ENCODE data around the gene TMEM178B. TPM values are rescaled to one million over a fixed set of nuclear protein-coding genes. Genes with fewer than 3 reads are reported as not detected.

Gene TMEM178B
- total RNA-seq, 1 donor, result 0.43 TPM

DNA sequence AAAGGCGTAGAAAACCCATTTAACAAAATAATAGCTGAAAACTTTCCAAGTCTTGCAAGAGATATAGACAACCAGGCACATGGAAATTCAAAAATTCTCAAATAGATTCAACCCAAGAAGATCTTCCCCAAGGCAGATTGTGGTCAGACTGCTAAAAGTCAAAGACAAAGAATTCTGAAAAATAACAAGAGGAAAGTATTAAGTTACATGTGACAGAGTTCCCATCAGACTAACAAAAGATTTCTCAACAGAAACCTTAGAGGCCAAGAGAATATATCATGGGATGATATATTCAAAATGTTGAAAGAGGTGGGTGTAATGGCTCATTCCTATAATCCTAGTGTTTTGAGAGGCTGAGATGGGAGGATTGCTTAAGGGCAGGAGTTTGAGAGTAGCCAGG is 59.8 kb downstream of the TMEM178B start:
- no peak overlapping the region for H3K4me3 ChIP-seq (ENCODE audit: low read depth, low read length)
- TF ChIP-seq, protein P1, sequence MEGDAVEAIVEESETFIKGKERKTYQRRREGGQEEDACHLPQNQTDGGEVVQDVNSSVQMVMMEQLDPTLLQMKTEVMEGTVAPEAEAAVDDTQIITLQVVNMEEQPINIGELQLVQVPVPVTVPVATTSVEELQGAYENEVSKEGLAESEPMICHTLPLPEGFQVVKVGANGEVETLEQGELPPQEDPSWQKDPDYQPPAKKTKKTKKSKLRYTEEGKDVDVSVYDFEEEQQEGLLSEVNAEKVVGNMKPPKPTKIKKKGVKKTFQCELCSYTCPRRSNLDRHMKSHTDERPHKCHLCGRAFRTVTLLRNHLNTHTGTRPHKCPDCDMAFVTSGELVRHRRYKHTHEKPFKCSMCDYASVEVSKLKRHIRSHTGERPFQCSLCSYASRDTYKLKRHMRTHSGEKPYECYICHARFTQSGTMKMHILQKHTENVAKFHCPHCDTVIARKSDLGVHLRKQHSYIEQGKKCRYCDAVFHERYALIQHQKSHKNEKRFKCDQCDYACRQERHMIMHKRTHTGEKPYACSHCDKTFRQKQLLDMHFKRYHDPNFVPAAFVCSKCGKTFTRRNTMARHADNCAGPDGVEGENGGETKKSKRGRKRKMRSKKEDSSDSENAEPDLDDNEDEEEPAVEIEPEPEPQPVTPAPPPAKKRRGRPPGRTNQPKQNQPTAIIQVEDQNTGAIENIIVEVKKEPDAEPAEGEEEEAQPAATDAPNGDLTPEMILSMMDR (IDR thresholded peaks at IDR 0.05; ENCODE audit: insufficient read depth, low read depth, low read length), result no peak
- DNase-seq (ENCODE audit: low read depth), result no peak

DNA sequence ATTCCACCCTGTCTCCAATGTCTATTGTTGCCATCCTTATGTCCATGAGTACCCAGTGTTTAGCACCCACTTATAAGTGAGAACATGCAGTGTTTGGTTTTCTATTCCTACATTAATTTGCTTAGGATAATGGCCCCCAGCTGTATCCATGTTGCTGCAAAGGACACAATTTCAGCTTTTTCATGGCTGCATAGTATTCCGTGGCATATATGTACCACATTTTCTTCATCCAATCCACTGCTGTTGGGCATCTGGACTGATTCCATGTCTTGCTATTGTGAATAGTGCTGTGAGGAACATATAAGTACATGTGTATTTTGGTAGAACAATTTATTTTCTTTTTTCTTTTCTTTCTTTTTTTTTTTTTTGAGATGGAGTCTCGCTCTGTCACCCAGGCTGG is 68.2 kb downstream of the TMEM178B start:
- TF ChIP-seq, protein P1 (IDR thresholded peaks at IDR 0.05; ENCODE audit: insufficient read depth, low read depth, low read length), result no peak
- H3K4me3 ChIP-seq (ENCODE audit: low read depth, low read length), result no peak overlapping the region
- DNase-seq (ENCODE audit: low read depth), result no peak

DNA sequence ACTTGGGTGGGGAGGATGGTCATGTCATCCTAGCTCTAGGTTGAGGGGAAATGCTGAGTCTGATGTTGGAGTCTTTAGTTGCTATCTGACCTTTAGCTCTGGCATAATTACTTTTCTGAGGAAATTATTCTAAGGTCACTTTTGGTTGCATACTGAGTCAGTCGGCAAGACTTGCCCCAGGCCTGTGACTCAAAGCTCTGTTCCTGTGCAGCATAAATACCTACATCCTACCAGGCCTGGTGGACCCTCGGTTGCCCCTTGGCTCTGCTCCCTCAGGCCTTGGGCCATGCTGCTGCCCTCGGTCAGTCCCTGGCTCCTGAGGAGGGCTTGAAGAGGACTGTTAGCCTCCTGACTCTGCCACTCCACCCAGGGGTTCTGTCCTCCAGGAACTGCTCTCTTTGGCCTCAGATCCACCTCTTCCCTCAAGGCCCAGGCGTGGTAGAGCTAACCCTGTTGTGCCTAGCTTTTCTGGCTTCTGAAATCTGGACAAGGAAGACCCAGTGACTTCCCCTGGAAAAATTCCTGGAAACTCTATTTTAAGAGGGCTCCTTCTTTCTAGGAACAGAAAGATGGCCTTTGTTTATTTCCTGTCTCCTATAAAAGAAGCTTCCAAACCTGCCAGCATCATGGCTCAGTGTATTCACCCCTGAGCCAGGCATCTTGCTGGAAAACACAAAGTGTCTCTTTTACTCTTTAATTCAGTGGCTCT is 71.2 kb downstream of the TMEM178B start:
- H3K4me3 ChIP-seq (ENCODE audit: low read depth, low read length), result no peak overlapping the region
- TF ChIP-seq, protein P1 (IDR thresholded peaks at IDR 0.05; ENCODE audit: insufficient read depth, low read depth, low read length), result no peak
- no peak for DNase-seq (ENCODE audit: low read depth)

DNA sequence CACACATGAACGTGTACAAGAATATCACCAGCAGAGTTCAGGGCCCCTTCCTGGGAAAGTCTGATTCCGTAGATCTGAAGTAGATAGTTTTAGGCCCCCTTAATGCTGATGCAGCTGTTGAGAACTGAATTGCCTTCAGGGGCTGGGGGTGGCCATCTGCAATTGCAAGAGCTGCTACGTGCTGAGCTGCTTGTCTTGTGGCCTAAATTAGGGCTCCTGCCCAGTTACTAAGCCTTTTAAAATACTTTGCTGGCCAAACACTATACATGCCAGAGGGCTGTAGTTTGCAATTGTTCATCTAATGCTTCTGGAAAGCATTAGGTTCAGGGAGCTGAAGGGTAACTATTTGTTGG is 71.7 kb downstream of the TMEM178B start:
- DNase-seq (ENCODE audit: low read depth), result no peak
- TF ChIP-seq, protein P1 (IDR thresholded peaks at IDR 0.05; ENCODE audit: insufficient read depth, low read depth, low read length), result no peak

DNA sequence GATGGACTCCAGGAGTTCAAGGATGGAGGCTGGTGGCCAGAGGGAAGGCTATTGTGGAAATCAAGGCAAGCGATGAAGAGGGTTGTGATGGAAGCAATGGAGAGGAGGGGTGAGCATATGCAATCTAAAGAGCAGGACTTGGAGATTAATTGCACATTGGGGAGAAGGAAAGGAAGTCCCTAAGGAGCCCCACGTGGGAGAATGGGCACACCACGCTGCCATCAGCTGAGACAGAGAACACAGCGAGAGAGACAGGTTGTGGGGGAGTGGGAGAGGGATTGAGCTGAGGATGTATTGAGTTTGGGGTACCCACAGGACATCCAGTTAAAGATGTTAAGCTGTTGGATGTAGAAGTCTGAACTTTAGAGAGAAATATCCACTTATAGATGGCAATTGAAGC is 73.6 kb downstream of the TMEM178B start:
- DNase-seq (ENCODE audit: low read depth), result no peak
- TF ChIP-seq, protein P1 (IDR thresholded peaks at IDR 0.05; ENCODE audit: insufficient read depth, low read depth, low read length), result no peak
- no peak overlapping the region for H3K4me3 ChIP-seq (ENCODE audit: low read depth, low read length)

More for the DNA sequence above, 71.7 kb downstream of the TMEM178B start:
- no peak overlapping the region for H3K4me3 ChIP-seq (ENCODE audit: low read depth, low read length)

DNA sequence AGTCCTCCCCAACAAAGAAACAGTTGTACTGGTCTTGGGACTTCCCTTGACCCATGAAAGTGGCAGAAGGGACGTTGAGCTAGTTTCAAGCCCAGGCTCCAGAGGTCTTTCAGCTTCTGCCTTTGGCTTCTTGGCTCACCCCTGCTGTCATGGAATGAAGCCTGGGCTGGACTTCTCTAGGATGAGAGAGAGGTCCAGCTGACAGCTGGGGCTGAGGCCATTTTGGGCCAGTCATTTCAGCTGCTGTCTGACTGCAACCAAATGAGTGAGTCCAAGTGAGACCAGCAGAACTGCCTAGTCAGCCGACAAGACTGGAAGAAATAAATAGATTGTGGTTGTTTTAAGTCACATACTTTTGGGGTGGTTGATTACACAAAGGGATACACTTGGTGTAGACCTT is 76.6 kb downstream of the TMEM178B start:
- no peak for DNase-seq (ENCODE audit: low read depth)
- TF ChIP-seq, protein P1 (IDR thresholded peaks at IDR 0.05; ENCODE audit: insufficient read depth, low read depth, low read length), result no peak
- H3K4me3 ChIP-seq (ENCODE audit: low read depth, low read length), result no peak overlapping the region

DNA sequence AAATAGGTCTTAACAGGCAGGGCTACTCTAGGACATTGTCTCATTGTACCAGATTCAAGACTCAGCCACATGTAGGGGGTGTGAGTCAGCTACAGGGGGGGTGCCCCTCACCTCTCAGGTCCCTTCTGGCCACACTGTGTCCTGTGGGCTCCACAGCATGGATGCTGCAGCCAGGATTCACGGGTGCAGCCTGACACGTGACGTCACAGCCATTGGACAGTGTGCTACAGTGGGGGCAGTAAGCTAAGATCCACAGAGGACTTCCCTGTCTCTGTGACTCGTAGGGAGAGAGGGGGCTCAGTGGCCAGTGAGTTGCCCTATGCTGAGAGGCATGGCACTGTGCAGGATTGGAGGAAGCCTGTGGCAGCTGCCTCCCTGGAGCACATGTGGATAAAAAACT is 77.9 kb downstream of the TMEM178B start:
- TF ChIP-seq, protein P1 (IDR thresholded peaks at IDR 0.05; ENCODE audit: insufficient read depth, low read depth, low read length), result no peak
- no peak for DNase-seq (ENCODE audit: low read depth)
- no peak overlapping the region for H3K4me3 ChIP-seq (ENCODE audit: low read depth, low read length)
